Measurements from ENCODE around the gene KDM2B. TPM values are rescaled to one million over a fixed set of nuclear protein-coding genes. Genes with fewer than 3 reads are reported as not detected.

Gene KDM2B
- polyA plus RNA-seq, 1 donor (not counting 4 experiments of a cell fraction or from before 2014, with no cell fraction given): 10.3 TPM

DNA sequence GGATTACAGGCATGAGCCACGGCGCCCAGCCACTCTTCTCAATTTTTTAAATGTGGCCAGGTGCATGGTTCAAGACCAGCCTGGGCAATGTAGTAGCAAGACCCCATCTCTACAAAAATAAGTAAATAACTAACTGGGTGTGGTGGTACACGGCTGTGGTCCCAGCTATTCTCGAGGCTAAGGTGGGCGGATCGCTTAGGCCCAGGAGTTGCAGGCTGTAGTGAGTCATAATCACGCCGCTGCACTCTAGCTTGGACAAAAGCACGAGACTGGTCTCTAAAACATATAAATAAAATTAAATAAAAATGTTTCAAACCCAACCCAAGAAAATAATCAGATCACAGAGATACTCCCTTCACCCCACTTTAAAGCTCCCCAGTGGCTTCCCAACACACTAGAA, 8.9 kb downstream of the KDM2B start:
- FAIRE-seq (no peak), DNase-seq (ENCODE audit: low read depth, low spot score) (no peak)
- H4K20me1 ChIP-seq (ENCODE audit: control insufficient read depth, extremely low read depth, insufficient read depth, low read length): no peaks in the 10 kb centered on the region
- H3K27ac ChIP-seq (ENCODE audit: control insufficient read depth, insufficient read depth, low read length): no peak overlapping the region
- H3K4me1 ChIP-seq (ENCODE audit: control insufficient read depth, extremely low read depth, insufficient read depth, low read length): peaks cover 23% of the 10 kb centered on the region
- dilution Hi-C loops (cut with MboI; ENCODE audit: extremely low pct_ligation_motif_present, low sequenced_read_pairs): no loop called here
- H3K27me3 ChIP-seq (ENCODE audit: control insufficient read depth, extremely low read depth, insufficient read depth, low read length): no peaks in the 10 kb centered on the region
- H3K4me2 ChIP-seq (ENCODE audit: control insufficient read depth, extremely low read depth, insufficient read depth, low read depth, low read length): no peak overlapping the region
- H2AFZ ChIP-seq (ENCODE audit: control insufficient read depth, low read length): no peak overlapping the region
- no peak overlapping the region for H3K4me3 ChIP-seq (ENCODE audit: control insufficient read depth in 2 of 3, extremely low read depth in 1 of 3, insufficient read depth in 2 of 3, low read depth in 1 of 3, low read length in 3 of 3)
- no peaks in the 10 kb centered on the region for H3K9me3 ChIP-seq (ENCODE audit: control insufficient read depth, low read depth, low read length)
- TF ChIP-seq, protein P1, sequence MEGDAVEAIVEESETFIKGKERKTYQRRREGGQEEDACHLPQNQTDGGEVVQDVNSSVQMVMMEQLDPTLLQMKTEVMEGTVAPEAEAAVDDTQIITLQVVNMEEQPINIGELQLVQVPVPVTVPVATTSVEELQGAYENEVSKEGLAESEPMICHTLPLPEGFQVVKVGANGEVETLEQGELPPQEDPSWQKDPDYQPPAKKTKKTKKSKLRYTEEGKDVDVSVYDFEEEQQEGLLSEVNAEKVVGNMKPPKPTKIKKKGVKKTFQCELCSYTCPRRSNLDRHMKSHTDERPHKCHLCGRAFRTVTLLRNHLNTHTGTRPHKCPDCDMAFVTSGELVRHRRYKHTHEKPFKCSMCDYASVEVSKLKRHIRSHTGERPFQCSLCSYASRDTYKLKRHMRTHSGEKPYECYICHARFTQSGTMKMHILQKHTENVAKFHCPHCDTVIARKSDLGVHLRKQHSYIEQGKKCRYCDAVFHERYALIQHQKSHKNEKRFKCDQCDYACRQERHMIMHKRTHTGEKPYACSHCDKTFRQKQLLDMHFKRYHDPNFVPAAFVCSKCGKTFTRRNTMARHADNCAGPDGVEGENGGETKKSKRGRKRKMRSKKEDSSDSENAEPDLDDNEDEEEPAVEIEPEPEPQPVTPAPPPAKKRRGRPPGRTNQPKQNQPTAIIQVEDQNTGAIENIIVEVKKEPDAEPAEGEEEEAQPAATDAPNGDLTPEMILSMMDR (optimal IDR thresholded peaks at IDR 0.05 in 1 of 3, IDR thresholded peaks at IDR 0.05 in 1 of 3, conservative IDR thresholded peaks at IDR 0.05 in 1 of 3; ENCODE audit: extremely low read depth in 1 of 3, insufficient read depth in 2 of 3, low read length in 3 of 3): no peak
- no peak for TF ChIP-seq EZH2 (IDR thresholded peaks at IDR 0.05; ENCODE audit: low read length)
- no peak overlapping the region for H3K9ac ChIP-seq (ENCODE audit: control insufficient read depth, extremely low read depth, insufficient read depth, low read length)
- H3K9me1 ChIP-seq (ENCODE audit: control insufficient read depth, extremely low read depth, insufficient read depth, low read length): no peaks in the 10 kb centered on the region
- peaks cover 1 to 8% of the 10 kb centered on the region in 2 experiments for H3K36me3 ChIP-seq (ENCODE audit: control insufficient read depth in 2 of 2, extremely low read depth in 1 of 2, insufficient read depth in 2 of 2, low read length in 2 of 2)
- H3K79me2 ChIP-seq (ENCODE audit: control insufficient read depth, insufficient read depth, low read length): no peaks in the 10 kb centered on the region

DNA sequence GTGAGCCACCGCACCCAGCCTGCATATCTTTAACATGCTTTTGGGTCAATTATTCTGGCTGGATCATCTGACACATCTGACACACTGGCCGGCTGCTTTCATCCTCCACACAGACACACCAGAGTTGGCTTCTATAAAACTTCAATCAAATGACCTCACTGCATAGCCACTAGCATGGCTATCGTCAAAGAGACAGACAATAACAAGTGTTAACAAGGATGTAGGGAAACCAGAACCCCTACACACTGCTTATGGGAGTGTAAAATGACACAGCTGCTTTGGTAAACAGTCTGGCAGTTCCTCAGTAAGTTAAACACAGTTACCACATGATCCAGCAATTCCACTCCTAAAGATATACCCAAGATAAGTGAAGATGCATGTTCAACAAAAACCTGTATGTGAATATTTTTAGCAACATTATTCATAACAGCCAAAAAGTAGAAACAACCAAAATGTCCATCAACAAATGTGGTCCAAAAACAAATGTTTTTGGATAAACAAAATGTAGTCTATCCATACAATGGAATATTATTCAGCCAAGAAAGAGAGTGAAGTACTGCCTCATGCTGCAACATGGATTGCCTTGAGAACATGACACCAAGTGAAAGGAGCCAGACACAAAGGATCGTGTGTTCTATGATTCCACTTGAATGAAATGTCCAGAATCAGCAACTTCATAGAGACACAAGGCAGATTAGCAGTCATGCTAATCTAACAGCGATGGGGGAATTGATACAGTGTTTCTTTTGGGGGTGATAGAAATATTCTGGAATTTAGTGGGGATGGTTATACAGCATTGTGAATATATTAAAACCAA, 10.1 kb downstream of the KDM2B start:
- peaks cover 1 to 8% of the 10 kb centered on the region in 2 experiments for H3K36me3 ChIP-seq (ENCODE audit: control insufficient read depth in 2 of 2, extremely low read depth in 1 of 2, insufficient read depth in 2 of 2, low read length in 2 of 2)
- dilution Hi-C loops (cut with MboI; ENCODE audit: extremely low pct_ligation_motif_present, low sequenced_read_pairs): no loop called here

More for the DNA sequence above, 10.1 kb downstream of the KDM2B start:
- H3K9me1 ChIP-seq (ENCODE audit: control insufficient read depth, extremely low read depth, insufficient read depth, low read length): no peaks in the 10 kb centered on the region
- no peak overlapping the region for H3K27ac ChIP-seq (ENCODE audit: control insufficient read depth, insufficient read depth, low read length)
- H3K4me1 ChIP-seq (ENCODE audit: control insufficient read depth, extremely low read depth, insufficient read depth, low read length): peaks cover 11% of the 10 kb centered on the region
- H2AFZ ChIP-seq (ENCODE audit: control insufficient read depth, low read length): no peak overlapping the region
- FAIRE-seq (no peak), DNase-seq (ENCODE audit: low read depth, low spot score) (no peak)
- no peak overlapping the region for H3K4me2 ChIP-seq (ENCODE audit: control insufficient read depth, extremely low read depth, insufficient read depth, low read depth, low read length)
- TF ChIP-seq, protein P1 (optimal IDR thresholded peaks at IDR 0.05 in 1 of 3, IDR thresholded peaks at IDR 0.05 in 1 of 3, conservative IDR thresholded peaks at IDR 0.05 in 1 of 3; ENCODE audit: extremely low read depth in 1 of 3, insufficient read depth in 2 of 3, low read length in 3 of 3): no peak
- TF ChIP-seq EZH2 (IDR thresholded peaks at IDR 0.05; ENCODE audit: low read length): no peak
- no peak overlapping the region for H3K9ac ChIP-seq (ENCODE audit: control insufficient read depth, extremely low read depth, insufficient read depth, low read length)
- no peaks in the 10 kb centered on the region for H4K20me1 ChIP-seq (ENCODE audit: control insufficient read depth, extremely low read depth, insufficient read depth, low read length)
- no peaks in the 10 kb centered on the region for H3K27me3 ChIP-seq (ENCODE audit: control insufficient read depth, extremely low read depth, insufficient read depth, low read length)
- H3K9me3 ChIP-seq (ENCODE audit: control insufficient read depth, low read depth, low read length): no peaks in the 10 kb centered on the region
- no peaks in the 10 kb centered on the region for H3K79me2 ChIP-seq (ENCODE audit: control insufficient read depth, insufficient read depth, low read length)
- H3K4me3 ChIP-seq (ENCODE audit: control insufficient read depth in 2 of 3, extremely low read depth in 1 of 3, insufficient read depth in 2 of 3, low read depth in 1 of 3, low read length in 3 of 3): no peak overlapping the region

All from keratinocyte (primary cell).